ENCODE results near the gene PPP2R3B.
"Not testable (repeated sequence)": the region's sequence is repeated elsewhere in the genome, so short reads cannot be mapped to it uniquely, and the experiment has no call there.

Gene PPP2R3B

DNA sequence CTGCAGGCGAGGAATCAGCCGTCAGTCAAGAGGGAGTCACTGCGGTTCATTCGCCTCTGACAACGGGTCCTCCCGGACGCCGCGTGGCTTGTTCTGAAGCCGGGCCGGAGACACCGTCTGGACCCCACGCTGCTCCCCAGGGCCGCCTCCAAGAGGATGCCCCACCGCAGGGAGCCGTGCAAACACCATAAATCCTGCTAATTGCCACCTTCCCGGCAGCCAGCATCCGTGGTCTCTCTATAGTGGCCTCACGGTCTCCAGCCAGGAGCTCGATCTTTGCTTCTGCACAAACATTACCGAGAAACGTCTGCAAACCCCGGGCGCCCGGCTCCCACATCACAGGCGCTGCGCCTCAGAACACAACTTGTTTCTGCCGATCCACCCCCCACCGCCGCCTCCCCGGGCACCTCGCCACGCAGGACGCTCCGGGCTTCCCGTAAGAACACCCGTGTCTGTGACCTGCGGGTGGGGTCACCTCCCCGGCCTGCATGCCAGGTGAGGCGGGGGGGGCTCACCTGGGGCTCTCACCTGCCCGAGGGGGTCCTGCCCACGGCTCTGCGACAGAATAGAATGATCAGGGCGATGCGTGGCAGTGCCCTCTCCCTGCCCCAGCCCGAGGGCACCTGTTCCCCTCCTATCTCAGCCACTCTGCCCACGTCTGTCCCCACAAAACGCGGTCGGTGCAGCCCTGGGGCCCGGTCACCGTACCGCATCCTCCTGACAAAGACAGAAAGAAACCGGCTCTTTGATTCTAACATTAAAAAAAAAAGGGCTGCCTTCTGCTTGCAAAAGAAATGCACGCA is 32.4 kb upstream of the PPP2R3B start:
- no peaks in the 10 kb centered on the region for H3K4me1 Mint-ChIP-seq

GRCh38 chrX:415498-415897 is 28.8 kb upstream of the PPP2R3B start:
- H3K36me3 Mint-ChIP-seq; DNase-seq (ENCODE audit: low spot score in 2 of 2); H3K4me1 Mint-ChIP-seq; H3K27ac Mint-ChIP-seq; H3K9me3 Mint-ChIP-seq; ATAC-seq; H3K4me3 Mint-ChIP-seq: not testable (repeated sequence)

More for the DNA sequence above, 32.4 kb upstream of the PPP2R3B start:
- H3K9me3 Mint-ChIP-seq = no peaks in the 10 kb centered on the region
- ATAC-seq (no peak), DNase-seq (ENCODE audit: low spot score in 2 of 2) (no peak)
- H3K36me3 Mint-ChIP-seq = no peaks in the 10 kb centered on the region
- no peak overlapping the region for H3K27ac Mint-ChIP-seq
- no peak overlapping the region for H3K4me3 Mint-ChIP-seq

DNA sequence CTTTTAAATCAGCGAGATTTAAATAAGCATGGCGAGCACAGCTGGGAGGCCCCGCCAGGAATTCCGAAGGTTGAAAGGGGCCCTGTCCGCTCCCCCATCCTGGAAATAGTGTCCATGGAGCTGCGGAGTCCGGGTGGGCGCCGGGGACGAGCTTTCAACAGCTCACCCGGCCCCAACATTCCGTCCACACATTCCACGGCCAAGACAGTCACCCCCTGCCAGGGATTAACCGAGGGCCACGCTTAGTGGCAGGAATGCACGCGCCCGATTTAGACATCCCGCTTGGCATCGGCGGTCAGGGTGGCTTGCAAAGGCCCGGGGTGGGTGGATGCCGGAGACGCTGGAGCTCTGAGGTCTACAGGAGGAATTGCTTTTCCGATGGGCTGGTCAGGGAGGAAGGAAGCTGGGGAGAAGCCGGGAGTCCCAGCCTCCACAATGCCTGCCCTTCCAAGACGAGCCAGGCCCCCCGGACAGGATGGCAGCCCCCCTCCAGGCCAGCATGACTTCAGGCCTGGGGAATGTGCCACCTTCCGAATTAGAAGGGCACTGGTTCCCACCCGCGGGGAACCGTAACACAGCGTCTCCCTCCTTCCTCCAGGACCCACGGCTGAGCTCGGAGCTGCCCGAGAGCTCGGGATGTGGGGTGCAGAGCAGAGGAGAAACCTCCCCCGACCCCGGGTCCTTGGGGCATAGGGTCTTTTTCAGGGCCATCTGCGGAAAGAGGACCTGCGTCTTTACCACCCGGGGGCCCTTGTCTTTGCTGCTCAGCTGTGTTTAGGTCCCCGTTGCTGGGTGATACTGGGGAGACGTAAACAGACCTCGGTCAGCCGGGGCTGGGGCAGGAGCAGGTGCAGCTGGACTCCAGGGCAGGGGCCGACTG is 26.9 kb upstream of the PPP2R3B start:
- Mint-ChIP-seq H3K36me3 (peaks cover 6% of the 10 kb centered on the region), H3K9me3 (no peaks in the 10 kb centered on the region), H3K27ac (no peak overlapping the region), H3K4me1 (no peaks in the 10 kb centered on the region), H3K4me3 (no peak overlapping the region)
- ATAC-seq (no peak), DNase-seq (ENCODE audit: low spot score in 2 of 2) (no peak)

GRCh38 chrX:410296-410695 is 23.6 kb upstream of the PPP2R3B start:
- Mint-ChIP-seq H3K36me3 (peaks cover 6% of the 10 kb centered on the region), H3K4me3 (no peak overlapping the region), H3K4me1 (no peaks in the 10 kb centered on the region), H3K9me3 (no peaks in the 10 kb centered on the region), H3K27ac (no peak overlapping the region)
- DNase-seq (ENCODE audit: low spot score in 2 of 2) (no peak), ATAC-seq (no peak)

DNA sequence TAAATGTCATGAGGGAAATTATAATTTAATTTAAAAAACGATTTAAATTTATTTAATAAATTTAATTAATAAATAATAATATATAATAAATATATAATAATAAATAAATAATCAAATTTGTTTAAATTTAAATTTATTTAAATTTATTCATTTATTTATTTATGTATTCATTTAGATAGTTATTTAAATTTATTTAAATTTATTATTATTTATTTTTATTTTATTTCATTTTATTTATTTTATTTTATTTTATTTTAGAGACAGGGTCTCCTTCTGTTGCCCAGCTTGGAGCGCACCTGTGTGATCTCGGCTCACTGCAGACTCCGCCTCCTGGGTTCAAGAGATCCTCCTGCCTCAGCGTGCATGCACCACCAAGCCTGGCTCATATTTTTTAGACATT is 18.4 kb upstream of the PPP2R3B start:
- Mint-ChIP-seq H3K4me3 (no peak overlapping the region), H3K9me3 (no peaks in the 10 kb centered on the region), H3K27ac (no peak overlapping the region), H3K36me3 (peaks cover 6% of the 10 kb centered on the region), H3K4me1 (peaks cover 6% of the 10 kb centered on the region)
- no peak for DNase-seq (ENCODE audit: low spot score in 2 of 2)
- ATAC-seq = no peak

DNA sequence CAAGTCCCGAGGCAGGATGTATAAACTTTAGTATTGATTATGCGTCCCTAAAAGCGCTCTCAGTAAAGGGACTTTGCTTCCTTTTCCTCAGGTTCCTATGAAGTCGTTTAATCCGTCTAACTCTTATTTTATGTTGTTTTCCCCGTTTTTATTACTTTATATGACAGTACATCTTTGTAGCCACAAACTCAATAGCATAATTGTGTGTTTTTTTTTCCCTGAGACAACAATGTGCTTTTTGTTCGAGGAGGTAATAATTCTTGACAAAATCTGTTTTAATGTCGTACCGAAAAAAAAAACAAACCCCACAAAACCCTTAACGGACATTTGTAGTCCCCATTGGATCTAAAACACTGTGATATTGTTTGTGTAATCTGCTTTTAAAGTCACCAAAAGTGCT is 17.9 kb upstream of the PPP2R3B start:
- ATAC-seq (no peak), DNase-seq (ENCODE audit: low spot score in 2 of 2) (no peak)
- H3K27ac Mint-ChIP-seq = no peak overlapping the region
- peaks cover 6% of the 10 kb centered on the region for H3K4me1 Mint-ChIP-seq
- H3K9me3 Mint-ChIP-seq = no peaks in the 10 kb centered on the region
- H3K4me3 Mint-ChIP-seq = no peak overlapping the region
- peaks cover 6% of the 10 kb centered on the region for H3K36me3 Mint-ChIP-seq

- H3K27ac Mint-ChIP-seq = no peak overlapping the region
- ATAC-seq (no peak), DNase-seq (ENCODE audit: low spot score in 2 of 2) (no peak)
- no peak overlapping the region for H3K4me3 Mint-ChIP-seq
- H3K36me3 Mint-ChIP-seq = no peaks in the 10 kb centered on the region
- no peaks in the 10 kb centered on the region for H3K9me3 Mint-ChIP-seq
- peaks cover 6% of the 10 kb centered on the region for H3K4me1 Mint-ChIP-seq
These were observed 16.1 kb upstream of the PPP2R3B start for GRCh38 chrX:402857-403256.

GRCh38 chrX:400258-400657 is 13.6 kb upstream of the PPP2R3B start:
- Mint-ChIP-seq H3K9me3 (no peaks in the 10 kb centered on the region), H3K27ac (no peak overlapping the region), H3K4me1 (peaks cover 6% of the 10 kb centered on the region), H3K4me3 (no peak overlapping the region), H3K36me3 (no peaks in the 10 kb centered on the region)
- DNase-seq (ENCODE audit: low spot score in 2 of 2) (no peak), ATAC-seq (no peak)

DNA sequence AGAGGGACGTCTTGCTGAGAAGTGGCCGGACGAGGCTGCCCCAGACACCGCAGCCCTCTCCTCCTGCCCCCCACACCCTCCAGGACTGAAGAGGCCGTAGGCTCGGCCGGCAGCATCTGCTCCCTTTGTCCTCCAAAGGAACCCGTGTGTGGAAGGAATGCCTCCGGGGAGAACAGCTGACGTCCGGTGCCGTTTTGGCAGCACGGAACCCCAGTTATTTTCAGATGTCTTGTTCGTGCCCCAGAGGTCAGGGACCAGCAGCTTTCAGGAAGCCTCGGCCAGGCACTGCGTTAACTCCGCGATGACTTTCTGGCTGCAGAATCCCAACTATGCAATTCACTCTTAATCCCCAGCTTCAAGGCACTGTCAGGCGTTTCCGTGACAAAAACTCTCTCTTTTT is 10.9 kb upstream of the PPP2R3B start:
- ATAC-seq (no peak), DNase-seq (ENCODE audit: low spot score in 2 of 2) (no peak)
- peaks cover 2% of the 10 kb centered on the region for H3K4me1 Mint-ChIP-seq
- no peak overlapping the region for H3K27ac Mint-ChIP-seq
- no peak overlapping the region for H3K4me3 Mint-ChIP-seq
- no peaks in the 10 kb centered on the region for H3K36me3 Mint-ChIP-seq
- no peaks in the 10 kb centered on the region for H3K9me3 Mint-ChIP-seq

GRCh38 chrX:394830-395229 is 8.1 kb upstream of the PPP2R3B start:
- Mint-ChIP-seq H3K4me1 (no peaks in the 10 kb centered on the region), H3K4me3 (no peak overlapping the region), H3K36me3 (no peaks in the 10 kb centered on the region), H3K27ac (no peak overlapping the region), H3K9me3 (no peaks in the 10 kb centered on the region)
- no peak for ATAC-seq
- no peak for DNase-seq (ENCODE audit: low spot score in 2 of 2)

GRCh38 chrX:392575-392846 is 5.8 kb upstream of the PPP2R3B start:
- Mint-ChIP-seq H3K4me3 (no peak overlapping the region), H3K4me1 (peaks cover under 1% of the 10 kb centered on the region), H3K36me3 (peaks cover 8% of the 10 kb centered on the region), H3K9me3 (no peaks in the 10 kb centered on the region), H3K27ac (no peak overlapping the region)
- ATAC-seq (no peak), DNase-seq (ENCODE audit: low spot score in 2 of 2) (no peak)

GRCh38 chrX:391717-392574 is 5.2 kb upstream of the PPP2R3B start:
- no peak for DNase-seq (ENCODE audit: low spot score in 2 of 2)
- H3K4me1 Mint-ChIP-seq = peaks cover 6% of the 10 kb centered on the region
- peaks cover 14% of the 10 kb centered on the region for H3K36me3 Mint-ChIP-seq
- H3K9me3 Mint-ChIP-seq = no peaks in the 10 kb centered on the region
- ATAC-seq = no peak
- H3K4me3 Mint-ChIP-seq = no peak overlapping the region
- H3K27ac Mint-ChIP-seq = no peak overlapping the region

- DNase-seq (ENCODE audit: low spot score in 2 of 2) (no peak), ATAC-seq (no peak)
- Mint-ChIP-seq H3K36me3 (peaks cover 18% of the 10 kb centered on the region), H3K4me3 (no peak overlapping the region), H3K9me3 (no peaks in the 10 kb centered on the region), H3K27ac (no peak overlapping the region), H3K4me1 (peaks cover 8% of the 10 kb centered on the region)
These were observed 3.8 kb upstream of the PPP2R3B start for GRCh38 chrX:390459-390858.

DNA sequence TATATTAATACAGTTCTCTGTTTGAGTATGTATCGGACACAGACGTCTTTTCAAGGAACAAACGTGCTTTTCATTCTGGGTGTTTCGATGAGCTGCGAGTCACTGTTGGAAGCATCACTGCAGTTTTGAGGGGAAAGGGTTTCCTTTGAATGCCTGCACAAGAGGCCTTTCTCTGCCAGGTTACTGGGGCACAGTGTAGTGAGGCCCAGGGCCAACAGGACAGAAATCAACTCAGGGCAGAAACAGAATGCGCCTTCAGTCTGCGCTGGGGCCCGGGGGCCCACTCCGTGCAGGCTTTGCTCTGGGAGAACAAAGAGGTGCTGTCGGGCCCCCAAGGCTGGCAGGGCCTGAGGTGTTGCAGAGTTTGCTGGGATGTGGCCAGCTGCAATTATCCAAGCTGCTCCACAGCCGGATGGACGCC is 2.3 kb upstream of the PPP2R3B start:
- no peaks in the 10 kb centered on the region for H3K9me3 Mint-ChIP-seq
- no peak overlapping the region for H3K4me3 Mint-ChIP-seq
- H3K4me1 Mint-ChIP-seq = peaks cover 8% of the 10 kb centered on the region
- H3K27ac Mint-ChIP-seq = peak overlapping the region; percentile 45
- DNase-seq (ENCODE audit: low spot score in 2 of 2) (no peak), ATAC-seq (no peak)
- peaks cover 18% of the 10 kb centered on the region for H3K36me3 Mint-ChIP-seq

DNA sequence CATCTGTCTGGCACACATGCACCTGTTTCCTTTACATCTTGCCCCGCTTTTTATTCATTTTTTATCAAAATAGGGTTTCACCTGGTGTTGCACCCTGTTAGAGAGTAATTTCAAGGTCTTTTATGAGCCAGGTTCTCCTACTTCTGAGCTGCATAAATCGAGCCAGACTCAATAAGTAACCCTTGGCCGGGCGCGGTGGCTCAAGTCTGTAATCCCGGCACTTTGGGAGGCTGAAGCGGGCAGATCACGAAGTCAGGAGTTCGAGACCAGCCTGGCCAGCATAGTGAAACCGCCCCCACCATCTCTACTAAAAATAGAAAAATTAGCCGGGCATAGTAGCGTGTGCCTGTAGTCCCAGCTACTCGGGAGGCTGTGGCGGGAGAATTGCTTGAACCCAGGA is 1.0 kb upstream of the PPP2R3B start:
- Mint-ChIP-seq H3K27ac (peak overlapping the region; percentile 99), H3K36me3 (peaks cover 18% of the 10 kb centered on the region), H3K9me3 (no peaks in the 10 kb centered on the region), H3K4me3 (peak overlapping the region; percentile 87), H3K4me1 (peaks cover 8% of the 10 kb centered on the region)
- no peak for ATAC-seq
- no peak for DNase-seq (ENCODE audit: low spot score in 2 of 2)

Data from stimulated activated effector memory CD8-positive, alpha-beta T cell treated with anti-CD3 and anti-CD28 coated beads, Interleukin-12 subunit alpha, Interleukin-12 subunit beta, amount 100 ng/mL, for 72 hours (primary cell).